Smooth muscle cell (in vitro differentiated cells): ENCODE data around the gene ANKRD30BL. TPM values are rescaled to one million over a fixed set of nuclear protein-coding genes. Genes with fewer than 3 reads are reported as not detected.
"Not testable (repeated sequence)": the region's sequence is repeated elsewhere in the genome, so short reads cannot be mapped to it uniquely, and the experiment has no call there.

Experiments used
- DNase-seq: peaks from one replicate; lab custom pipeline; 2025; ENCODE audit not compliant: unreplicated experiment; lab: John Stamatoyannopoulos, UW
- H2AFZ ChIP-seq: fragments of 200-600 bp; sonication (generic); 2 replicates; pipeline ENCODE4 v1.6.0; 2016; ENCODE audit warnings: antibody characterized with exemption, low read depth, mild to moderate bottlenecking
- H3F3A ChIP-seq: fragments of 200-600 bp; sonication (generic); 2 replicates; pipeline ENCODE4 v1.6.0; 2017; ENCODE audit warnings: antibody characterized with exemption, low read depth
- H3K27ac ChIP-seq: fragments of 200-600 bp; sonication (generic); 2 replicates; pipeline ENCODE4 v1.5.1; 2016; ENCODE audit warnings: low read depth, mild to moderate bottlenecking
- H3K27me3 ChIP-seq: fragments of 200-600 bp; sonication (generic); 2 replicates; pipeline ENCODE4 v1.6.1; 2016; ENCODE audit warnings: low read depth, mild to moderate bottlenecking
- H3K36me3 ChIP-seq: fragments of 200-600 bp; sonication (generic); 2 replicates; pipeline ENCODE4 v1.5.1; 2016; ENCODE audit warnings: low read depth
- H3K4me1 ChIP-seq: fragments of 200-600 bp; sonication (generic); 2 replicates; pipeline ENCODE4 v1.5.1; 2016; ENCODE audit warnings: low read depth
- H3K4me2 ChIP-seq: fragments of 200-600 bp; sonication (generic); 2 replicates; pipeline ENCODE4 v1.6.0; 2016; ENCODE audit warnings: mild to moderate bottlenecking
- H3K4me3 ChIP-seq: fragments of 200-600 bp; sonication (generic); 2 replicates; pipeline ENCODE4 v1.5.1; 2016; ENCODE audit warnings: mild to moderate bottlenecking
- H3K79me2 ChIP-seq: fragments of 200-600 bp; sonication (generic); 2 replicates; pipeline ENCODE4 v1.6.0; 2016; ENCODE audit warnings: low read depth, mild to moderate bottlenecking
- H3K9ac ChIP-seq: fragments of 200-600 bp; sonication (generic); 2 replicates; pipeline ENCODE4 v1.6.0; 2016; ENCODE audit warnings: low read depth
- H3K9me3 ChIP-seq: fragments of 200-600 bp; sonication (generic); replicated peaks from 2 replicates; pipeline ENCODE4 v1.5.1; 2016; ENCODE audit warnings: low read depth
- H4K20me1 ChIP-seq: fragments of 200-600 bp; sonication (generic); 2 replicates; pipeline ENCODE4 v1.6.0; 2016; ENCODE audit warnings: low read depth
- WGBS: methylation state at CpG from one replicate; pipeline ENCODE4 v1.1.7; 2016; ENCODE audit warnings: low lambda C conversion rate; 5-methylcytosine and 5-hydroxymethylcytosine counted together
- polyA plus RNA-seq: library from polyadenylated mRNA; unstranded; fragments of >200 nt; fragmentation: Nextera tagmentation; extraction: Ambion mirVana; gene quantifications from 2 replicates; pipeline ENCODE4 v1.2.1, GENCODE V29; 2016
- total RNA-seq: library from RNA; depleted of rRNA; stranded (reverse); fragments of >200 nt; gene quantifications from 2 replicates; pipeline ENCODE4 v1.2.3, GENCODE V29; 2014

Gene ANKRD30BL, protein sequence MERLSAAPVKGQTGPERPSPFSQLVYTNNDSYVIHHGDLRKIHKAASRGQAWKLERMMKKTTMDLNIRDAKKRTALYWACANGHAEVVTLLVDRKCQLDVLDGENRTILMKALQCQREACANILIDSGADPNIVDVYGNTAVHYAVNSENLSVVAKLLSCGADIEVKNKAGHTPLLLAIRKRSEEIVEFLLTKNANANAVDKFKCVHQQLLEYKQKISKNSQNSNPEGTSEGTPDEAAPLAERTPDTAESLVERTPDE
- total RNA-seq = not detected in 2 replicates
- not detected in 2 replicates for polyA plus RNA-seq

DNA sequence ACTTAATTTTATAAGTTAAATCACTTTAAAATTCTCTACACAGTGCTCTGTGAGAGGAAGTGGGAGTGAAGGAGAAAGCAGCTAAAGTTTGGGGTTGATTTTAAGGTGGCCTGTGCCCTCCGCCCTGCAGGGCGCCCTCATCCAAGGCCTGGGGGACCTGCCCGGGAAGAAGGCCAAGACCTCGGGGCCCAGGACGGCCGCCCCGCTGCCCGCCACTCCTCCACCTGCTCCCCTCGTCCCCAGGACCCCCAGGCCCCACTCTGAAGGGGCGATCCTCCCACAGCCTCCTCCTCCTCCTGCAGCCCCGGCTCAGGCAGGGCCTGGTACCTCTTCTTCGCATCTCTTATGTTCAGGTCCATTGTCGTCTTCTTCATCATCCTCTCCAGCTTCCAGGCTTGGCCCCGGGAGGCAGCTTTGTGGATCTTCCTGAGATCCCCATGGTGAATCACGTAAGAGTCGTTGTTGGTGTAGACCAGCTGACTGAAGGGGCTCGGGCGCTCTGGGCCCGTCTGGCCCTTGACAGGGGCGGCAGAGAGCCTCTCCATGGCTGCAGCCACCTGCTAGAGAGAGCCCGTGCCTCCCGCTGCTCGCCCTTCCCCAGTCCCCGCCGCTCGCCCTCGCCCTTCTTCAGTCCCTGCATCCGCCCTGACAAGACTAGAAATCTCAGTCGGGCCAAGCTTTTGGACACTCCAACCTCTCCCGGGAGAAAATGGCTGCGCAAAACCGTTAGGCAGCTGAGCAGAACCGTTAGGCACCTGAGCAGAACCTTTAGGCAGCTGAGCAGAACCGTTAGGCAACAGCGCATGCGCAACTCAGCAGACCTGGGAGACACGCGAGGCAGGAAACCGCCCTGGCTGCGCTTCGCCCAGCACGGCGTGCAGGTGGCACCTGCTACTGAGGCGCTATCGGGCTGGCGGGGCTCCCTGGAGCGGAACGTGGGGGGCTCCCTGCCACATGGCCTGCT is at the start of gene ANKRD30BL:
TSS of gene ANKRD30BL (minus strand) at position 792 of the 964 bp plus-strand sequence. CDS start at position 545, 247 bp downstream.
- H3K27ac ChIP-seq, H3F3A ChIP-seq, H3K4me3 ChIP-seq, H3K4me2 ChIP-seq, DNase-seq, H3K36me3 ChIP-seq, H3K9ac ChIP-seq, H3K79me2 ChIP-seq, H3K27me3 ChIP-seq, H3K4me1 ChIP-seq, H2AFZ ChIP-seq, H3K9me3 ChIP-seq, H4K20me1 ChIP-seq: not testable (repeated sequence)
- WGBS = 94% methylated on average over 38 of the region's 48 CpGs

DNA sequence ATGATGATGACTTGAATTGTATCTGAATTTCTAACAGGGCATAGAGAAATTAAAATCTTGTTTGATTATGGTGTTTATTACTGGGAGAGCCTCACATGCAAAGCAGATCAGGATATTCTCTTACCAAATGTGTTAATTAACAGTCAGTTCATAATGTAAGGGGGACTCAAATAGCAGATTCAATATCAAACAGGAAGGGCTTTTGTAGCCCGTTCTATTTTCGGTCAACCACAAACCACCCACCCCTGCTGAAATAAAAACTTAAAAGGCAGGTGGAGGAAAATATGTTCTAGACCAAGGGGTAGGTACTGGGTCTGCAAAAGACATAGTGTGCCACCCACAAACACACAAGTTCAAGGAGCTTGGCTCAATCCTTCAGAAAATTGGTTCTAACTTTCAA is 41.1 kb upstream of the ANKRD30BL start:
- not testable (repeated sequence) for H3K27me3 ChIP-seq, H2AFZ ChIP-seq, H4K20me1 ChIP-seq, H3K9ac ChIP-seq, H3F3A ChIP-seq, H3K4me1 ChIP-seq, H3K36me3 ChIP-seq, H3K4me3 ChIP-seq, H3K79me2 ChIP-seq, H3K9me3 ChIP-seq, H3K27ac ChIP-seq, DNase-seq, H3K4me2 ChIP-seq
- 86% methylated on average over 2 of the region's 2 CpGs for WGBS

DNA sequence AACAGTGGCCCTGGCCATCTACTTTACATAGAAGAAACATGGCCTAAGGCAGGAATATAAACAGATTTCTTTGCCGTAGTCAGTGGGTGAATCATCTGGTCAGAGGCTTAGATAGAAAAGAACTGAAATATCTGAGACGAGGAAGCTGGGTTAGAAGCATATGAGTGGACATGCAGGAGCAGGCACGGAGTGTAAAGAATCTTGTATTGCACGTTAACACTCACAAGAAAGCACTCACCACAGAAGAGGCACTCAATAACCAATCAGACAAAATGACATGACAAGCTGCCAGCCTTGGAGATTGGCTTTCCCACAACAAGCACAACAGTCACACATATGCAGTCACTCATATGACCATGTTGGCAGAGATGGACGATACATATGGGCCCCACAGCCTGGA is 31.1 kb upstream of the ANKRD30BL start:
- 58% methylated on average over 5 of the region's 5 CpGs for WGBS
- not testable (repeated sequence) for H2AFZ ChIP-seq, H3K9me3 ChIP-seq

DNA sequence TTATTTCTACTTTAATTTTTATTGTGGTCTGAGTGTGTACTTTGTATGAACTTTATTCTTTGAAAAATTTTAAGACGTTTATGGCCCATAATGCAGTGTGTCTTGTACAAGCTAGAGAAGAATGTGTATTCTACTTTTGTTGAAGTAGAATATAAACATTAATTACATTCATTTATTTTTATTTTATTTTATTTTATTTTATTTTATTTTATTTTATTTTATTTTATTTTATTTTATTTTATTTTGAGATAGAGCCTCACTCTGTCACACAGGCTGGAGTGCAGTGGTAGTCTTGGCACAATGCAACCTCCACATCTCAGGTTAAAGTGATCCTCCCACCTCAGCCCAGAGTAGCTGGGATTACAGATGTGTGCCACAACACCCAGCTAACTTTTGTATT is 5.3 kb upstream of the ANKRD30BL start:
- H3K4me2 ChIP-seq, H3K4me1 ChIP-seq, DNase-seq, H3F3A ChIP-seq, H2AFZ ChIP-seq, H3K27me3 ChIP-seq, H3K36me3 ChIP-seq, H3K9me3 ChIP-seq, H3K27ac ChIP-seq, H3K4me3 ChIP-seq, H3K79me2 ChIP-seq, H3K9ac ChIP-seq, H4K20me1 ChIP-seq: not testable (repeated sequence)
- WGBS = 89% methylated on average over 1 of the region's 1 CpG

More for the DNA sequence above, 31.1 kb upstream of the ANKRD30BL start:
- H3K79me2 ChIP-seq, H3F3A ChIP-seq, H3K36me3 ChIP-seq, H3K27ac ChIP-seq, H3K9ac ChIP-seq, H3K4me2 ChIP-seq, H3K4me3 ChIP-seq, H4K20me1 ChIP-seq, H3K27me3 ChIP-seq, DNase-seq, H3K4me1 ChIP-seq: not testable (repeated sequence)

DNA sequence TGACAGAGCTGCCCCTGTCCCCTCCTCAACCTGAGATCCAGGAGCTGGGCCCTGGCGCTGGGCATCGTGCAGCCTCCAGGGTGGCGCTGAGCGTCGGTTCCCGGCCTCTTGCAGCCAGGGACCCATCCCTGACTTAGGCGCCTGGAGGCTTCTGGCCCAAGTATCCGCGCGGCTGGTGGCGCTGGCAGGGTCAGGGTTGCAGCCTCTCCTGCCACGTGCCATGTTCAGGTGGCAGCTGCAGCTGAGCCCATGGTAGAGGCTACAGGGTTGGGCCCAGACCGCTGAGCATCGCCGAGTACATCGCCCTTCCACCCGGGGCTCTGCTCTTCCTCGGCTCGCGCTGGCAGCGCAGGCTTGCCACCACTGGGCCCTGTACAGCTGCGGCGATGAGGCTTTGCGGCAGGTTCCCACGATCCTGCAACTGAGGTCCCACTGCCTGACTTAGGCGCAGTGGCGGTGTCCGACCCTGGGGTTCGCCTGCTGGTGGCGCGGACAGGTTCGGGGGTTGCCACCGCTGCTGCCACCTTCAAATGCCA is 441 bp upstream of the ANKRD30BL start:
- H3K79me2 ChIP-seq, H3K9ac ChIP-seq, H3K36me3 ChIP-seq, H3K4me1 ChIP-seq, H3K27ac ChIP-seq, H2AFZ ChIP-seq, H3K4me2 ChIP-seq, DNase-seq, H4K20me1 ChIP-seq, H3K27me3 ChIP-seq, H3K4me3 ChIP-seq, H3K9me3 ChIP-seq, H3F3A ChIP-seq: not testable (repeated sequence)
- WGBS = 98% methylated on average over 33 of the region's 33 CpGs
